Keratinocyte (primary cell): Measurements from ENCODE around the gene UHMK1. TPM values are rescaled to one million over a fixed set of nuclear protein-coding genes. Genes with fewer than 3 reads are reported as not detected.

Experiments
- DNase-seq: peaks from one replicate; pipeline ENCODE4 v3.0.0-alpha.2; 2011; ENCODE audit warnings: low read depth, missing footprints, low spot score
- FAIRE-seq: peaks from 2 replicates; lab custom pipeline; 2011; peaks lifted over from hg19 to GRCh38; lab: Jason Lieb, UNC
- H2AFZ ChIP-seq: 2 replicates; pipeline ENCODE4 v1.6.0; 2012; ENCODE audit warnings: low read length, control low read depth, inconsistent platforms; ENCODE audit not compliant: control insufficient read depth
- H3K27ac ChIP-seq: 2 replicates; pipeline ENCODE4 v1.5.1; 2011; ENCODE audit warnings: low read length; ENCODE audit not compliant: control insufficient read depth, insufficient read depth
- H3K27me3 ChIP-seq: 3 replicates; pipeline ENCODE4 v1.6.0; 2011; ENCODE audit warnings: low read length; ENCODE audit not compliant: control insufficient read depth, insufficient read depth; ENCODE audit errors: extremely low read depth
- H3K36me3 ChIP-seq, 2 experiments: 2 replicates in 1 of 2; 3 replicates in 1 of 2; pipeline ENCODE4 v1.5.1; 2011; ENCODE audit warnings: low read length in 2 of 2, mild to moderate bottlenecking in 1 of 2; ENCODE audit not compliant: control insufficient read depth in 2 of 2, insufficient read depth in 2 of 2; ENCODE audit errors: extremely low read depth in 1 of 2
- H3K4me1 ChIP-seq: 3 replicates; pipeline ENCODE4 v1.5.1; 2011; ENCODE audit warnings: low read length; ENCODE audit not compliant: control insufficient read depth, insufficient read depth; ENCODE audit errors: extremely low read depth
- H3K4me2 ChIP-seq: 3 replicates; pipeline ENCODE4 v1.6.0; 2011; ENCODE audit warnings: low read depth, low read length; ENCODE audit not compliant: control insufficient read depth, insufficient read depth; ENCODE audit errors: extremely low read depth
- H3K4me3 ChIP-seq, 3 experiments: fragments of 200-600 bp in 1 of 3; sonication (generic) in 1 of 3; 2 replicates in 2 of 3; 3 replicates in 1 of 3; pipeline ENCODE4 v1.5.1; 2011 to 2016; ENCODE audit warnings: low read length in 3 of 3, mild to moderate bottlenecking in 3 of 3, control low read depth in 2 of 3, inconsistent platforms in 1 of 3, low read depth in 1 of 3, mixed read lengths in 1 of 3, mixed run types in 1 of 3, moderate library complexity in 1 of 3; ENCODE audit not compliant: control insufficient read depth in 2 of 3, insufficient read depth in 2 of 3; ENCODE audit errors: extremely low read depth in 1 of 3
- H3K79me2 ChIP-seq: 2 replicates; pipeline ENCODE4 v1.6.0; 2012; ENCODE audit warnings: low read length; ENCODE audit not compliant: control insufficient read depth, insufficient read depth
- H3K9ac ChIP-seq: 3 replicates; pipeline ENCODE4 v1.6.0; 2011; ENCODE audit warnings: low read length; ENCODE audit not compliant: control insufficient read depth, insufficient read depth; ENCODE audit errors: extremely low read depth
- H3K9me1 ChIP-seq: 3 replicates; pipeline ENCODE4 v1.6.0; 2011; ENCODE audit warnings: low read length; ENCODE audit not compliant: control insufficient read depth, insufficient read depth; ENCODE audit errors: extremely low read depth
- H3K9me3 ChIP-seq: 2 replicates; pipeline ENCODE4 v1.5.1; 2012; ENCODE audit warnings: low read depth, low read length; ENCODE audit not compliant: control insufficient read depth
- H4K20me1 ChIP-seq: 3 replicates; pipeline ENCODE4 v1.6.0; 2011; ENCODE audit warnings: low read length; ENCODE audit not compliant: control insufficient read depth, insufficient read depth; ENCODE audit errors: extremely low read depth
- EZH2 ChIP-seq: IDR thresholded peaks from one replicate; pipeline ENCODE4 v1.6.1; 2012; ENCODE audit warnings: inconsistent platforms, mild to moderate bottlenecking, low read length, moderate library complexity
- dilution Hi-C: fragments of 300-500 bp; cut with MboI; formaldehyde crosslinking; loops from one replicate; pipeline ENCODE4 v1.7.0; 2020; ENCODE audit warnings: low sequenced_read_pairs; ENCODE audit not compliant: extremely low pct_ligation_motif_present
- polyA plus RNA-seq, 5 experiments: library from polyadenylated mRNA; depleted of rRNA in 3 of 5; stranded (reverse) in 3 of 5; stranded (forward) in 1 of 5; unstranded in 1 of 5; fragments of >200 nt; gene quantifications; 1 replicate in 1 of 5; 2 replicates in 3 of 5; 3 replicates in 1 of 5; pipeline versions ENCODE4 v1.2.1 to v1.2.3, GENCODE V29; 2011 to 2012; ENCODE audit warnings: missing spikeins in 2 of 5, low read depth in 1 of 5, low replicate concordance in 1 of 5
- TF ChIP-seq, protein P1 (sequence below), 3 experiments: IDR thresholded peaks in 1 of 3; conservative IDR thresholded peaks in 1 of 3; optimal IDR thresholded peaks in 1 of 3; 2 replicates in 2 of 3; 3 replicates in 1 of 3; pipeline versions ENCODE3 to v1.5.1; 2011; ENCODE audit warnings: low read length in 3 of 3, mild to moderate bottlenecking in 3 of 3, moderate library complexity in 2 of 3, control low read depth in 1 of 3, inconsistent platforms in 1 of 3; ENCODE audit not compliant: insufficient read depth in 2 of 3; ENCODE audit errors: extremely low read depth in 1 of 3

The UHMK1 gene
- polyA plus RNA-seq, 1 donor (not counting 4 experiments of a cell fraction or from before 2014, with no cell fraction given) = 45.1 TPM

DNA sequence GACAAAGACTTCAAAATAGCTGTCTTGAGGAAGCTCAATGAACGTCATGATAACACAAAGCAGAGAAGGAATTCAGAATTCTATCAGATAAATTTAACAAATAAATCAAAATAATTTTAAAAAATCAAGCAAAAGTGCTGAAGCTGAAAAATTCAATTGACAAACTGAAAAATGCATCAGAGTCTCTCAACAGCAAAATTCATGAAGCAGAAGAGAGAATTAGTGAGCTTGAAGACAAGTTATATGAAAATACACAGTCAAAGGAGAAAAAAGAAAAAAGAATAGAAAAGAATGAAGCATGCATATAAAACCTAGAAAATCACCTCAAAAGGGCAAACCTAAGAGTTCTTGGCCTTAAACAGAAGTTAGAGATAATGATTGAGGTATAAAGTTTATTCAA, 21.0 kb upstream of the UHMK1 start:
- Histone ChIP-seq H3K4me1 (no peaks in the 10 kb centered on the region), H3K4me2 (no peak overlapping the region), H3K9ac (no peak overlapping the region), H4K20me1 (no peaks in the 10 kb centered on the region), H3K36me3 (no peaks in the 10 kb centered on the region), H3K79me2 (no peaks in the 10 kb centered on the region), H3K9me1 (no peaks in the 10 kb centered on the region), H3K4me3 (no peak overlapping the region), H3K27ac (no peak overlapping the region), H3K9me3 (no peaks in the 10 kb centered on the region), H2AFZ (no peak overlapping the region), H3K27me3 (no peaks in the 10 kb centered on the region)
- FAIRE-seq (no peak), DNase-seq (no peak)
- dilution Hi-C loops = no loop called here
- TF ChIP-seq, protein P1, sequence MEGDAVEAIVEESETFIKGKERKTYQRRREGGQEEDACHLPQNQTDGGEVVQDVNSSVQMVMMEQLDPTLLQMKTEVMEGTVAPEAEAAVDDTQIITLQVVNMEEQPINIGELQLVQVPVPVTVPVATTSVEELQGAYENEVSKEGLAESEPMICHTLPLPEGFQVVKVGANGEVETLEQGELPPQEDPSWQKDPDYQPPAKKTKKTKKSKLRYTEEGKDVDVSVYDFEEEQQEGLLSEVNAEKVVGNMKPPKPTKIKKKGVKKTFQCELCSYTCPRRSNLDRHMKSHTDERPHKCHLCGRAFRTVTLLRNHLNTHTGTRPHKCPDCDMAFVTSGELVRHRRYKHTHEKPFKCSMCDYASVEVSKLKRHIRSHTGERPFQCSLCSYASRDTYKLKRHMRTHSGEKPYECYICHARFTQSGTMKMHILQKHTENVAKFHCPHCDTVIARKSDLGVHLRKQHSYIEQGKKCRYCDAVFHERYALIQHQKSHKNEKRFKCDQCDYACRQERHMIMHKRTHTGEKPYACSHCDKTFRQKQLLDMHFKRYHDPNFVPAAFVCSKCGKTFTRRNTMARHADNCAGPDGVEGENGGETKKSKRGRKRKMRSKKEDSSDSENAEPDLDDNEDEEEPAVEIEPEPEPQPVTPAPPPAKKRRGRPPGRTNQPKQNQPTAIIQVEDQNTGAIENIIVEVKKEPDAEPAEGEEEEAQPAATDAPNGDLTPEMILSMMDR (optimal IDR thresholded peaks at IDR 0.05 in 1 of 3, IDR thresholded peaks at IDR 0.05 in 1 of 3, conservative IDR thresholded peaks at IDR 0.05 in 1 of 3; ENCODE audit: extremely low read depth in 1 of 3, insufficient read depth in 2 of 3, low read length in 3 of 3) = no peak
- no peak for TF ChIP-seq EZH2

DNA sequence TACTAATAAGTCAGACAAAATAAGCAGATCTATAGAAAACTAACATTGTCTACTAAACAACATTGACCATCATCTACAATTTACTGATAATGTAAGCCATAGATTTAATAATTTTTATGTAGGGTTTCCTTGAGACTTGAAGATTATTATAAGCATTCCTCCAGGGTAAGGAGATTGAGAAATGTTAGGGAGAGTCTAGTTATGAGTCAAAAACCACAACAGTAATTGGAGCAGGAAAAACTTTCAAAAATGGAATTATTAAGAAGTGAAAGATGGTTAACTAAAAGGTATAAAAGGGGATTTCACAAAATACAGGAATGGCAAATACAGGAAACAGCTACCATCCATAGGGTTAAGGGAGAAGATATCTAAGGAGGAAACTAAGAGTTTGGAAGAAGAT, 12.4 kb upstream of the UHMK1 start:
- dilution Hi-C loops = no loop called here
- Histone ChIP-seq H3K4me2 (no peak overlapping the region), H3K9me3 (no peaks in the 10 kb centered on the region), H4K20me1 (no peaks in the 10 kb centered on the region), H3K9me1 (no peaks in the 10 kb centered on the region), H3K4me3 (no peak overlapping the region), H3K79me2 (no peaks in the 10 kb centered on the region), H3K4me1 (peaks cover 2% of the 10 kb centered on the region), H3K9ac (no peak overlapping the region), H3K27ac (no peak overlapping the region), H3K36me3 (no peaks in the 10 kb centered on the region), H2AFZ (no peak overlapping the region), H3K27me3 (no peaks in the 10 kb centered on the region)
- no peak for TF ChIP-seq EZH2
- DNase-seq (no peak), FAIRE-seq (no peak)

GRCh38 chr1:162487241-162487640, 10.4 kb upstream of the UHMK1 start:
- H4K20me1 ChIP-seq = no peaks in the 10 kb centered on the region
- no peaks in the 10 kb centered on the region for H3K9me1 ChIP-seq
- peaks cover 6% of the 10 kb centered on the region for H3K27me3 ChIP-seq
- no peaks in the 10 kb centered on the region for H3K9me3 ChIP-seq
- TF ChIP-seq EZH2 = no peak
- TF ChIP-seq, protein P1 (optimal IDR thresholded peaks at IDR 0.05 in 1 of 3, IDR thresholded peaks at IDR 0.05 in 1 of 3, conservative IDR thresholded peaks at IDR 0.05 in 1 of 3; ENCODE audit: extremely low read depth in 1 of 3, insufficient read depth in 2 of 3, low read length in 3 of 3) = no peak
- no peaks in the 10 kb centered on the region for H3K36me3 ChIP-seq
- peaks cover 2% of the 10 kb centered on the region for H3K4me1 ChIP-seq
- no peak overlapping the region for H3K9ac ChIP-seq
- no peak overlapping the region for H3K27ac ChIP-seq
- no peaks in the 10 kb centered on the region for H3K79me2 ChIP-seq
- no peak overlapping the region for H3K4me3 ChIP-seq
- no peak overlapping the region for H2AFZ ChIP-seq
- DNase-seq = no peak
- no peak for FAIRE-seq
- dilution Hi-C loops = no loop called here
- no peak overlapping the region for H3K4me2 ChIP-seq
